C4-2B (cell line): ENCODE results near the gene TXNRD3.

Source experiments
- ZFX ChIP-seq: fragments of 450-650 bp; IDR thresholded peaks from 2 replicates; pipeline ENCODE4 v1.6.1; 2017
- TF ChIP-seq, protein P1 (sequence below): fragments of 450-650 bp; conservative IDR thresholded peaks from 2 replicates; pipeline ENCODE4 v1.5.1; 2017; ENCODE audit warnings: mild to moderate bottlenecking

DNA sequence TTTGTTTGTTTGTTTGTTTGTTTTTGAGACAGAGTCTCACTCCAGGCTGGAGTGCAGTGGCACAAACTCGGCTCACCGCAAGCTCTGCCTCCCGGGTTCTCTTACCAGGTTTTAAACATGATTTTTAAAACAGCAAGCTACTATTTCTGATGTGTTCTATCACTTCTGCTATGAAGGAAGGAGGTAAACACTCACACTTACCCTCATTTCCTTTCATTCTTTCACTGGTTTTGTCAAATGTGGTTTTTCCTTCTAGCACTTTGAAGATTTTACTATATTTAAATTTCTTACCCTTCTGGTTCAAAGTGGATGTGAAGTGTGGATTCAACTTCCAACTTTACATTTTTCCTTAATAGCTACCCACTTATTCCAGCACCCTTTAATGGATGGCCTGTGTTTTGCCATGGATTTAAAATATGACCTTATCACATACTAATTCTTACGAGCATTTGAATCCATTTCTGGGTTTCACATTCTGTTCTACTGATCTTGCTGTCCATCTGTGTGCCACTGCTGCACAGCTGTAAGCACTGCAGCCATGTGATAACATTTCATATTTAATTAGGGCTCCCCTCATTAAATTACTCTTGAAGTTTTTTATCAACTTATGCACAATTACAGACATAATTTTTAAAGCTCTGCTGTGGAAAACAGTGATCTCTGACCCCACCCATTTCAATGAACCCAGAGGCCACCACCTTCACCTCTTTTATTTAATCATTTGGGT is 42.3 kb downstream of the TXNRD3 start:
- TF ChIP-seq, protein P1, sequence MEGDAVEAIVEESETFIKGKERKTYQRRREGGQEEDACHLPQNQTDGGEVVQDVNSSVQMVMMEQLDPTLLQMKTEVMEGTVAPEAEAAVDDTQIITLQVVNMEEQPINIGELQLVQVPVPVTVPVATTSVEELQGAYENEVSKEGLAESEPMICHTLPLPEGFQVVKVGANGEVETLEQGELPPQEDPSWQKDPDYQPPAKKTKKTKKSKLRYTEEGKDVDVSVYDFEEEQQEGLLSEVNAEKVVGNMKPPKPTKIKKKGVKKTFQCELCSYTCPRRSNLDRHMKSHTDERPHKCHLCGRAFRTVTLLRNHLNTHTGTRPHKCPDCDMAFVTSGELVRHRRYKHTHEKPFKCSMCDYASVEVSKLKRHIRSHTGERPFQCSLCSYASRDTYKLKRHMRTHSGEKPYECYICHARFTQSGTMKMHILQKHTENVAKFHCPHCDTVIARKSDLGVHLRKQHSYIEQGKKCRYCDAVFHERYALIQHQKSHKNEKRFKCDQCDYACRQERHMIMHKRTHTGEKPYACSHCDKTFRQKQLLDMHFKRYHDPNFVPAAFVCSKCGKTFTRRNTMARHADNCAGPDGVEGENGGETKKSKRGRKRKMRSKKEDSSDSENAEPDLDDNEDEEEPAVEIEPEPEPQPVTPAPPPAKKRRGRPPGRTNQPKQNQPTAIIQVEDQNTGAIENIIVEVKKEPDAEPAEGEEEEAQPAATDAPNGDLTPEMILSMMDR = no peak
- TF ChIP-seq ZFX = no peak
